Medulla oblongata (tissue), 1 donor: ENCODE results near the gene PIGS.

Source experiments
- DNase-seq: peaks from one replicate; pipeline ENCODE4 v3.0.0-alpha.2; 2015; ENCODE audit errors: extremely low spot score

The PIGS gene

DNA sequence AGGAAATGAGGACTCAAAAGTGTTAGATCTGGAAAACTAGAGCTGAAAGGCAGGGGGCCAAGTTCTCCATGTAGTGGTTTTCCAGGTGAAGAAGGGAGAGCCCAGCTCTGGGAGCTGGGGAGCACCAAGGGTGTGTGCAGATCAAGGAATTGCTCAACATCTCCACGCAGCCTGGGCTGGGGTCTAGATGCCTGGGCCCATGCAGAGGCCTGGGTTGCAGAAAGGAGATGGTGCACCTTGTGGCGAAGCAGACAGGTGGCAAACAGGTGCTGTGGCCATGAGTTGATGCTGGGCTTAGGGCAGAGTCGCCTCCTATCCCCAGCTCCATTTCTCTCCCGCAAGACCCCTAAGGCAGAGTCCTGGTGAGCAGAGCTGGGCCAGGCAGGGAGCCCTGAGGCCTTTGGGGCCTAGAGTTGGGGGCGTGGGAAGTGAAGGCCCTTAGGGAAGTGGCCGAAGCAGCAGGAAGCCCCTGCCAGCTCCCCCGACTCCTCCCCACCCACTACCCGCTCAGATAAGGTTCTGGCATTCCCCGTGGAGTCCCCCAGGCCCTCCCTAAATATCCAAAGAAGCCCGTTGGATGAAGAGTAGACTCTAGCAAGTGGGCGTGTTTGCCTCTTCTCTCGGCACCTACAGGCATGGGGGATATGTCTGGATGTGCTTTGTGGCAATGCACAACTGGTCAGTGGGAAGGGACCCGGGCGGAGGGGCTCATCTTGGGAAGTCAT lies 64.4 kb downstream of the PIGS start:
- DNase-seq = no peak

DNA sequence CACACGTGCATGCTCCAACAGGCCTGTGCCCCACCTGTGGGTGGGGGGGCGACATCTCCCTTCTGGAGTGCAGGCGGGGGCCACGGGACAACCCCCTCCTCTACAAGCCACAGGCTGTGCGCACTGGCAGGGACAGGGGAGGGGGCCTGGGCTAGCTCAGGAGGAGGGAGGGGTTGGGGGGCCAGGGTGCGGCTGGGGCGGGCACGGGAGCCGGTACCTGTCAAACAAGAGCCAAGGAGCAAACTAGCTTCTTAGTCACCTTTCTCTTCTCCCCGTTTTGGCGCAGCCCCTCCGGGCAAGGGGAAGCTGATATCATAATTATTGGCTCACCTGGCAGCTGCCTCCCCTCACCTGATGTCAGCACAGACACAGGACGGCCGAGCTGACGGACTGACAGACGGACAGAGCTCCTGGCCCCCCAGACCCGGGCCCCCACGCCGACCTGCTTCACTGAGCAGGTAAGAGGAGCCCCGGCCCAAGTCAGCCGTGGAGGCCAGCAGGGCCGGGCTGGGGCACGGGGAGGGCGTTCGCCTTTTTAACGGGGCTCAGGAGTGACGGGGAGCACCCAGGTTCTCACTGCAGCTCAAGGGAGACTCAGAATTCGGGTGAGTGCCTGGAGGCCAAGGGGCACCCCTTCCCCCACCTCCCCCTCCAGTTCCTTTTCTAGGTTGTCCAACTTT lies 65.2 kb downstream of the PIGS start, which contains the start of gene FOXN1:
TSS of gene FOXN1 (plus strand) at position 363 of the 680 bp plus-strand sequence. CDS start 17,622 bp downstream, outside the sequence.
- no peak for DNase-seq

DNA sequence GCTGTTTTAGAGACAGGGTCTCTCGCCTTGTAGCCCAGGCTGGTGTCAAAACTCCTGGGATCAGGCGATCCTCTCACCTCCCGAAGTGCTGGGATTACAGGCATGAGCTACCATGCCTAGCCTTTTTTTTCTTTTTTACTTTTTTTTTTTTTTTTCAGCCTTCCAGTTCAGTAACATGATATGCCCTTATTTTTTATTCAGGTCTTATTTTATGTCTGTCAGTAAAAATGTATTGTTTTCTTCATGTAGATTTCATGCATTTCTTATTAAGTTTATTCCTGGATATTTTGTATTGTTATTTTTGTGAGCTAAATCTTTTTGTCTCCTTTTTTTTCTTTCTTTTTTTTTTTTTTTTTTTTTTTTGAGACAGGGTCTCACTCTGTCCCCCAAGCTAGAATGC lies 67.9 kb downstream of the PIGS start:
- no peak for DNase-seq
